CD4-positive, alpha-beta T cell treated with Interleukin-6 for 4 hours (primary cell): ENCODE data around the gene DNM3.

Experiments
- DNase-seq: peaks from one replicate; pipeline ENCODE4 v3.0.0-alpha.2; 2020; ENCODE audit warnings: mixed read lengths

DNM3 gene

DNA sequence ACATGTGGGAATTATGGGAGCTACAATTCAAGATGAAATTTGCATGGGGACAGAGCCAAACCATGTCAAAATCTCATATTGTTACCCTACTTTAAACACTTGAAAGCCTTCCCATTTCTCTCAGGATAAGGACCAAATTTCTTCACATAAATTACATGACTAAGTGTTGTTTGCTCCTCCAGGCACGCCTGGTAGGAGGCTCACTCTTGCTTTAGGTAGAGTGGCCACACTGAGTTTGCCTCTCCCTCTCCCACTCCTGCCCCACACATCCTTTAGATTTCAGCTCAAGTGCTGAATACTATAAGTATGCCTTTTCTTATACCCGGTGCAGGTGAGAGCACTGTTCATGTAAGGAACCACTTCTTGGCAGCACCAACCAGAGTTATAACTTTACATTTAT is 279.1 kb downstream of the DNM3 start:
- no peak for DNase-seq

DNA sequence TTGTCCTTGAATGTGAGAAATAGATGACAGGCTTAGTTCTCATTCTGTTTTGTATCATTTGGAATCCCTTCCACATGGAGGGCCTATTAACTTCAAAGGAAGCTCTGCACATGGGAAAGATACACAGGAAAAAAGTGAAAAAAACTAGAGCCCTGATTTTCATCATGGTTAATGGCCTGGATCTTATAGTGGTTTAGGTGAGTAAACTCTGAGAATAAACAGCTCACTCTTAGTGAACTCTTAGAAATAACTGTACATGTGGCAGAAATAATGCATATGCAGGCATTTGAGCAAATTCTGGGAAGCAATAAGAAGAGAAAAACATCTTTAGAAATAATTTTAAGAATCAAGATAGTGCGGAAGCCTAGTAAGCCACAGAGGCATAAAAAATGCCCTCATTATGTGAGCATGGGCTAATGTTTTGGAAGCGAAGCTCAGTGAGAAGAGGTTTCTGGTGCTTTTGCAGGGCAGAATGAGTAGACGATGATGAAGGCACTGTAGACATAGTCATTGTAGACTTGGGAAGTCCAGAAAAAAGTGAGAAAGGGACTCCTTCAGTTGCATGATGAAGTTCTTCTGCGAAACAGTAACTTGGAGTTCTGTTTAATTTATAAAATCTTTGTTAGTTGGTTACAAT is 279.9 kb downstream of the DNM3 start:
- no peak for DNase-seq

DNA sequence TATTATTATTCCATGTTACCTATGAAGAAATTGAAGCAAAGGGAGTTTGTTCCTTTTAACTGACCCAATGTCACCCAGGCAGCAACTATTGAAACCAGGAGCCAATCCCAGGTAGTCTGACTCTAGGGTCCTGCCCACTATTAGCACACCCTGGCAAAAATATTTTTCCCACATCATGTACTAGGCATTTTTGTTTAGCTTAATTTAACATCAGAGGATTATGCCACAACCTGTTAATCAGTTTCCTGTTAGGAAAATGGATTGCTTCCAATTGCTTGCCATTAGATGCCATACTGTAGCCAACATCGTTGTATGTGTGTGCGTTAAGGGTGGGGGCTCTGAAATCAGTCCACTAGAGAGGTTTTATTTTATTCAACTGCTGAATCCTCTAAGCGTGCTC is 281.1 kb downstream of the DNM3 start:
- DNase-seq = no peak

DNA sequence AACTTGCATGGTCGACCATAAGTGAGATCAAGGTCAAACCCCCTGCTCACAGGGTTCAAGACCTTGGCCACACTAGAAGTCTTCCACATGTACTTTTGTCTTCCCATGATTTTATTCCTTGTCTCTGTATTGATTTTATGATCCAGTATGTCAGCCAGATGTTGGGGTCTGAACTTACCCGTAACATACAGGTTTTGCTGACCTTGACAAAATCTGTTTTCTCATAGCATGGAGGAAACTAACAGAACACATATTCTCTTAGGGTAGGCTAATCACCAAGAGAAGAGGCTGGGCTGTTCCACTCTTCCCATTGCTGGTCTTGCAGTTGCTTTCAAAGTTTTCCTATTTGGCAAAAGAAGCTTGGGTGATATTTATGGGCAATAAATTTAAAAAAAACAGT is 284.0 kb downstream of the DNM3 start:
- no peak for DNase-seq

DNA sequence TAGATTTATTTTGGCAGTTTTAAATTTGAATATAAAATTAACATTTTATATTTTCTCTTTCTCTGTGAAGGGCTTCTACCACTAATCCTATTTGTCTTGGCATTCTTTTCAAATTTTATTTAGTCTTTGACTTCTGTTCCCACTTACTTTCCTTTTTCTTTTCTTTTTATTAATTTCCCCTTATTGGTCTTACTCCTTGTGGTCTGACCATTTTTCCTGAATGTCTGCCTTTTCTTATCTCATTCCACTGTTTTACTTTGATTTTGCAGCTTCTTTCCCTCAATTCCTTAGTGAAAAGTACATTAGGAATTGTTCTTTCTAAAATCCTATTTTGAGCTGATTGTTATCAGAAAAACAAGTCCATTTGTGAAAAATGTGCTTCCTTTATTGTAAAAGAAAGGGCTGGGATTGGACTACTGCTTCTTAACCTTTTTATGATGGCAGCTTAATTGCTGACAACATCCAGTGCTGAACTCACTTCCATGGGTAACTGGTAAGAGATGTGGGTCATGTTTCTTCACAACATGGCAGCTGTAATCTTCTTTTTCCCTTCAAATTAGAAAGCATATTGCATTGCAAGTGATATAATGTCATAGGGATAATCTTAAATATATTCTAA is 284.6 kb downstream of the DNM3 start:
- no peak for DNase-seq

DNA sequence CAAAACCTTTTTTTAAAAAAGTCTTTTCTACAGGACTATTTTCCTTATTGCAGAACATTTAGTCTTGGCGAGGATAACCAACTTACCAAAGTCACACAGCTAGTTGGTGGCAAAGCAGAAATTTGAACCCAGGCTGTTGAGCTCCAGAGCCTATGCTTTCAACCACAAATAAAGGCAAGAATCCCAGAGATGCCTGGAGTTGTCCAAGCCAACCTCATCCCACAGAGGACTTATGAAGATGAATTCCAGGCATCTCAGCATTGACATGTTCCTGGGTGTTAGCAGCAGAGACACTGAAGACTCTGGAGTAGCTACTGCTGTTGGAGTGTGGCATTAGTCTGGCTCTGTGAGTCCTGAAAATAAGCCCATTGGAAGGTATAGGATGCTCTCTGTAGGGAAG is 291.5 kb downstream of the DNM3 start:
- DNase-seq = no peak

DNA sequence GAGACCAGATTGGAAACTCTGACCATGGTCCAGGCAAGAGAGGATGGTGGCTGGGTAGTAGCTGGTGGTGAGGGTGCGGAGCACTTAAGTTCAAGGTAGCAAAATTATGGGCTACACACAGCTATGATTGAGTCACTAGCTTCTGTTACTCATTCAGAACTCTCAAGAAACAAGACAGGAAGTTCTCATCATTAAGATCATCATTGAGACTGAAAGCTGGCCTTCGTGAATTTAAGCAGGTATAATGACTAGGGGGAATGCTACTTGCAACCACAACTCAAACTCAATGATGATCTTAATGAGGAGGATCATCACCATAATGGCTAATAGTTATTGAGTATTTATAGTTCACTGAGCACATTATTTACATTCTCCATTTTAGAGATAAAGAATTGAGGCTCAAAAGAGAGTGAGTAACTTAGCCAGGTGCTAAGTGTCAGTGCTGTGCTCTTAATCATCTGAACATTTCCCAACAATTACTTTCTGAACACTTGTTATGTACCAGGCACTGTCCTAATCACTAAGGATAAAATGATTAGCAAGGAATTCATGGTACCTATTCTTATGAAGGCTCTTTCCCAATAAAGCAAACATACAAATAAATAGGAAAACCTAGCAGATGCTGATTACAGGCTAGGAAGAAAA is 292.9 kb downstream of the DNM3 start:
- no peak for DNase-seq

DNA sequence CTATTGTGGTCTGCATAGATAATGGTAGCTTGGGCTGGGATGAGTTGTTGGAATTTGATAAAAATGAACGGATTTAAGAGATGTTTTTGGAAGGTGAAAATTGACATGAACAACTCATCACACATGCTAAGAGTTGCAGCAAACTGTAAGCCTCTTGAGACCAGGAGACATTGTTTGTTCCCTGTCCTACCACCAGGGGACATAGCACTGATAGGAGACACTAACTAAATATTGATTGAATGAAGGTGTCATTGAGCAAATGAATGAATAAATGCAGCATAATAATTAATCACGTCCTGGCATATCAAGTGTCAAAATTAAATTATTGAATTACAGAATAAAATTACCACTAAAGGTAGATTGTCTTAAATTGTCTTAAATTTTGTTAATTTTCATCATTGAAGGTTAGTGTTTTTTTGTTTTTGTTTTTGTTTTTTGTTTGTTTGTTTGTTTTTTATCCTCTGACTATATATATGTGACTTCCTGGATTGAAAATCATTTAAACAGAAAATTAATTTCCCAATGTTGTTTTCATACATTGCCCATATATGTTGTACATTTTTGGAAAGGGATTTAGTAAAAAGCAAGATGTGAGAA is 293.9 kb downstream of the DNM3 start:
- DNase-seq = peak; percentile 46

DNA sequence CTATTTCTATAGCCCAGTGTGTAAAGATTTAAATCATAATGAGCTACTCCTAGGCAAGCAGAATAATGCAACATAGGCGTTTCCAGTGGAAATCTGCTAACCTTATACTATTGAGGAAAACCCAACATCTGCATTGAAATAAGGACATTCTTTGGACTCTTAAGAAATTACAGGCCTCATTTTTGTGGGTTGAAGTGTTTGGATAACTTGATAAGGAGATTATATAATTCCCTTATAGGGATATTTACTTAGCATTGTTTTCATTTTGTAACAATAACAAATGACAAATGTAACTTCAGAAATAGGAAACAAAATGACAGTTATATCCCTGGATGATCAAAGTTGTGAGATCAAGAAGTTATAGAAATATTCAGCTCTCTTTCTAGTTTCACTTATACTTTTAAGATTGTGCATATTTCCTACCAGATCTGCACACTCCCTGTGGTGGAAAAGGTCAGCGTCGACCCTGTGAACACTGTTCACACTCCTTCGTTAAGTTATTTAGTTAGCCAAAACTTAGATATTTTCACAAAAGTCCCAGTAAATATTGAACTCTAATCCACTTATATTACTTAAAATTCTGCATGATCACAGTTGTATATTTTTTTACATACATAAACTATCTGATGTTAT is 294.8 kb downstream of the DNM3 start:
- DNase-seq = no peak

DNA sequence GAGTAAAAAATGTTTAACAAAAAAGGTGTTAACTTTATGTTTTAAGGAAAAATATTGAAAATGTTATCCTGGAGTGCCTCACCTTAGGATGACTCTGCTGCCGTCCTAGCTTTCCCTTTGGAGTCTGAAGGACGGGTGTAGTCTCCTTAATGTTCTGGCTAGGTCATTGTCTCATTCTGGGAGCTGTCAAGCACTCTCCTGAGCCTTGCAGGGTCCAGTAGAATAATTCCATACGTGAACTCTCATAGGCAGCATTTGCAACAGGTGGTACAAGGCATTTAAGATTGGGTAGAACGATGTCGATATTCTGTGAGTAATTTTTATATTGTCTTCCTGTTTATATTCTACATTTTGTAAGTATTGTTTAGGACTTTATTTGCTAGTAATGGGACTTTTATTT is 295.6 kb downstream of the DNM3 start:
- DNase-seq = no peak

DNA sequence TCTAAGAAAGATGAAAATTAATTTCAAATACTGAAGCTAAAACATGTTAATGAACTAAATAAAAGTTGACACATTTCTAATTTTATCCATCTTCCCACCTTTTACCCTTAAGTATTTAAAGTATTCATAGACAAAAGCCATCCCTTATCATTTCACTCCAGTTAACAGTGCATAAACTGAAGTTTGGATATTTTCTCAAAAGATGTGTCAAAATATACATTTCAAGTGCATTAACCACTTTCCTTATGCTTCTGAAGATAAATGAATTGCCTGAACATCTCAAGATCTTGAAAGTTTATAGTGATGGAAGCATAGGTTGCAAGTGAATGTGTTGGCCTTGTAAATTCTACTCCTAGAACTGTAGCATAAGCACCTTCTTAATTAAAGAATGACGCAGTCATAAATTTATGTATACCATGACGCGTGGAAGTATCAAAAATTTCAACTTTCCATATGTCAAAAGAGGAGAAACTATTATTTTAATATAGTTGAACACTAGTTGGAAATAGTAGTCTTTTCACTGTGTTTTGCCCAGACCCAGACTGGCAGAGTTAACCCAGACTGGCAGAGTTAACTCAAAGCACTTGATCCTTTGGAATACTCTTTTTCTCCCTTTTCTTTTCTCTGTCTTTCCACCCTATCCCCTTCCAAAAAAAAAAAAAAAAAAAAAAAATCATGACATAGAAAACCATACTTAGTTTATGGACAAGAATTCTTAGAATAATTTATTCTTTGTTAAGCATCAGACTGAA is 296.6 kb downstream of the DNM3 start:
- no peak for DNase-seq

DNA sequence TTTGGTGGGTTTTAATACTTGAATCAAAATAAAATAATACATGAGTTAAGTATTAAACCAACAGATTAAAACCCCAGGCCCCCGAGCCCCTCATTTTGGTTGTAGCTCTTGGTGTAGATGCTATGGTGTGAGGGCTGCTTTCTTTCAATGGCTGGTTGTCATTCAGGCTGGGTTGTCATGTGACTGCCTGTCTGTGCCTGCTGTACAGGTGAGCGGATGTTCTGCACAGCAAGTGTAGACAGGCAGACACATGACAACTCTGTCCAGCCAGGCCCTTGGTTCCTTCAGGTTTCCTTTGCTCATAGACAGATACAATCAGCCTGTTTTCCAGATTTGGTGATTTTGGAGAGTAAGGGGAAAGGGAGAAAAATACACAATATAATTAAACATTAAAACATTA is 297.3 kb downstream of the DNM3 start:
- DNase-seq = no peak

DNA sequence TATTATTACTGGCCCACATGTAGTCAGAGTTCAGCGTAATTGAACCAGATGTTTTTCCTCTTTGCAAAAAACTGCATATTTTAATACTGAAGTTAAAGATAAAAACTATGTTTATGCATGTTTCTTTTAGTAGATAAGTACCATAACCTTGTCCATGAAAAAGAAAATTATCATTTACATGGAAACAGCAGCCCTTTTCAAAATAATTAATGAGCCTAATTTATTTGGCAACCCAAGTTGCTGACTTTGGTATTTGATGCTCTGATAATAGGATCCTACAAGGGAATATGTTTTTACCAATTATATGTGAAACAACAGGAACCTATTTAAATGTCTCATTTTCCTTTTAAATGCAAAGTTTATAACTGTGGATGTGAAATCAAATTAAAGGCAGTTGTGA is 297.9 kb downstream of the DNM3 start:
- no peak for DNase-seq

DNA sequence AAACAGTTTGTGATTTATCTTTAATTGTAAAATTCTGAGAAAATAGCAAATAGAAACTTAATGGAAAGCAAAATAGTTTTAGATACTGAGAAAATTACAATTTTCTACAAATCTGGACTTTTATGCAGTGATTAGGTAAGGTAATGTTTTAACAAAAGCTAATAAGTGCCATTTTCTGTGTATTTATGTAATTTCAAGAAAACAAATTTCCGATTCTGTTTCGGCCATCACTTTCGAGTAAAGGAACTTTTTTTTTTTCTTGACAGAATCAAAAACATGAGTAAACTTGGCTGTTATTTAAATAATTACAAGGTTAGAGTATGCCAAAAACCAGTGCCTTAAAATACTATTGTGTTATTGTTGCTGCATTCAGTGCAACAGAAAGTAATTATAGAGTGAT is 298.8 kb downstream of the DNM3 start:
- no peak for DNase-seq

DNA sequence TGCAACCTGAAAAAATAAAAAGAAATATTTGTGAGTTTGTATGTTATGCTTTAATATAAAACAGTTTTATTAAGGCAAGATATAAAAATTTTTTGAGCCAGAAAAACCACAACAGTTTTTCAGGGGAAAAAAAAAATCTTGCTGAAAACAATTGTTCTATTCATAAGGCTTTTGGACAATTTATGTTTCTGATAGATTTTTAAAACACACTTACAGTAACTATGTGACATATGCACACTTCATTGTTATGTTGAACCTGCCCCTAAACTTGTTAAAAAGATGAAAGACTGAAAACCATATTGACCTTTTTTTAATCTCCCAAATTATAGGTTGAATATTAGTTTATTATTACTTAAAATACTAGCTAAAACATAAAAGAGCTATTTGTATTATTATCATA is 299.3 kb downstream of the DNM3 start:
- no peak for DNase-seq

DNA sequence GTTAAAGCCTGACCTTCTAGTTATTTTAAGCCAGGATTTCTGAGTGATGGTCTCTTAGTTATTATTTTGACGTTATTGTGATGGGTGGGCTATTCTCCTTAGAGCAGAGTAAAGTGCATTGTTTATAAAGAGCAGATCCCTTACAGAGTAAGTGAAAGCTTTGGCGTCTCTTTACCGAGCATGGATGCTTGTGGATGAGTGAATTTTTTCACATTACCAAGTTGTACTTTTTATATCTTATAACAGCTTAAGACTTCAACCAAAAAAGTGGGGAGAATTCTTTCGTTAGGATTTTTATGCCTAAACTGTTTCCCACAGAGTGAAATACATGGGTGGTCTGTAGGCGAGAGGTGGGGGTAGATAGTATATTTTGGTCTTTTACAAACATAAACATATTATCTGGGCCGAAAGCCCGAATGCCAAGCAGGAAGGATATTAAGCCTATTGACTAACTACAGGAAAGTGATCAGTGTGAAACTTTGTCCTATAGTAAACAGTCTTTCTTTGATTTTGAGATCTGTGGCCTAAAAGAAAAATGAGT is 300.1 kb downstream of the DNM3 start:
- no peak for DNase-seq

DNA sequence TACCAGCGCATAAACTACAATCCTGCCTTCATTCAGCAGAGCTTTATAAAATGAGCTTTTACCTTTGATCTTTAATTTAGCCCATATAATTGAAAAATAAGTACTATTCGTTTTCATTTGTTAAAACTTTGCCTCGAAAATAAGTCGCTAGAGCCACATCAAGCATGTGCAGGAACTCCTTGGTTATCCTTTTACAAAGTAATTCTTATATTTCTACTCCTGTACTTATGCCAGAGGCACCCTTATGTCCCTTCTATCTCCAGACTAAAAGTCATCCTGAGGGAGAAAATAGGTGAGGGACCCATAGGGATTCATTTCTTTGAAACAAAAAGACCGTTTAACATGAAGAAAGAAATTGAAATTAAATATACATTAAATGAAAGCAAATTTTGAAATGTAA is 301.0 kb downstream of the DNM3 start:
- DNase-seq = no peak

DNA sequence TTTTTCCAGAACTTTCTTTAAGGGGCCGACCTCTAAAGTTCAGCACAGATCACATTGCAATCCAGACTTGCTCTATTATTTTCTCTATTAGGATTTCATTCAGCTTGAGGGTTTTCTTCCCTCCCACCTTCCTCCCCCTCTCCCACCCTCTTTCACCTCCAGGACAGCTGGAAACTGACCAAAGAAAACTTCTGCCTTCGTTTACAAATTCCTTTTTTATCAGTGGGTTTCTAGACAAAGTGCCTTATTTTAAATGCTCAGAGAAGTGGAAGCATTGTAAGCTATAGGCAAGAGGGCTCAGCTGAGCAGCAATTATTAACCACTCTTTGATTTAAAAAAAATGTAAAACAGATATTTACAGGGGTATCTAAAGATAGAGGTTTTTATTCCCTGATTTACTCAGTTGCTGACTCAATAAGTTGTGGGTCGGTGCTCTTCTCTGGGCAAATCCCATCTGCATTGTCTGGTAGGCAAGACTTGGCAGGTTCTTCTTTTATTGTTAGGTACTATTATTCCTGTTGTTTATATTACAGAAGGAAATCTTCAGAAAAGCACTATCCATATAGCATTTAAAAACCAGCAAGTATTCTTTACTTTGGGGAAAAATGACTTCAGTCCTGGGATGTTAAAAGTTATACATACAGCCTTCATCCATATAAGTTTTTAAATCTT is 302.2 kb downstream of the DNM3 start:
- DNase-seq = no peak

DNA sequence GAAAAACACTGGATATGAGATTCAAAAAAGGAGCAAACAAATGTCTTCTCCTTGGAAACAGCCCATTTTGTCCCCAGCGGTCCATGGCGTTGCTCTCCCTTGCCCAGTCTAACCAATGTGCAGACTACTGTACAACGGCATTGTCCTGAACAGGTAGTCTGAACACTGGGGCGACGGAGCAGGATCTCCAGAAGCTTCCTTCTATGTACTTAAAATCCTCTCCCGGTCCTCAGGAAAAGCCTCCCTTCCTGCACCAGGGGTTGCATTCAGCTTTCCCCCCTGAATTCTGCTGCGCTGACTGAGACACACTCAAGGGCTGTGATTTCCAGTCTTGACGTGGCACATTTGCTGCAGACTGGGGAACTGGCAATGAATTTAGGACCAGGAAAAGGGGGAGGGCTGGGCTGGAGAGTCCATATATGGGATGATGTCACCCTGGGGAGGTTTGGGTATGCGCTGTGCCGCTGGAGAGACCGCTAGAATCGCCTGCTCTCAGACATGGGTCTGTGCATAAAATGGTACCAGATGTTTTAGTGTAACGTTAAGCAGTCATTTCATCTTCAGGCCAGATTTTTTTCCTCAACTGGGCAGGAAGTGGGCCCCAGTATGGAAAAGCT is 303.3 kb downstream of the DNM3 start:
- DNase-seq = no peak

DNA sequence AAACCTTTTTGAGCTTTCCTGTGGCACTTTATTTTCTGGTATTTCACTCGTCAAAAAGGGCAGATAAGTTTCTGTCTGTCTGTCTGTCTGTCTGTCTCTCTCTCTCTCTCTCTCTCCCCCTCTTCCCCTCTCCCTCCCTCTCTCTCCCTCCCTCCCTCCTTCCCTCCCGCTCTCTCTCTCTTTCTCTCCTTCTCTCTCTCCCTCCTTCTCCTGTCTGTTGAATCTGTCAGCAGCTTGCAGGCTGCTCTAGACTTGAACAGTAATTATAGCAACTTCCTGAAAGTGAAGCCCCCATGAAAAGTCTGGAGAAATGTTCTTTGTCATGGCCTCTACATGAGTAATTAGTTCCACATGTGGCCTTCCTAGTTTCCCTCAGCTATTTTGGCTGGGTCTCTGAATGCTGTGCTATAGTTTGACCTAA is 303.9 kb downstream of the DNM3 start:
- DNase-seq = no peak

DNA sequence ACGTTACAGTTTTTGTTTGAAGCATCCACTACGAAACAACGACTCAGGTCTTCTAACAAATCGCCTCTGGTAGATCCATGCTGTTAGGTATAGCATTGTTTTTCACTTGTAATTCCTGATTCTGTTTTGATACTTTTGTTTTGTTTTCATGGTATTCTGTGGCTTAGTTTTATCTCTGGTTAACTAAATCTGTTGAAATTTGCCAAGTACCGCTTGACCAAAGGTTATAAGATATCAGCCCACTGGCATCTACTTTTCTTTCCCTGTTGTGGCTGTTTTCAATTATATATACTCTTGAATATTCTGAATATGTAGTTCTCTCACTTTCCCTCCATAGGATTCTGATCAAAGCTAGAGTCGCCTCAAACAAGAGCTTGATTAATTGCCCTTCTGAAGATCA is 304.4 kb downstream of the DNM3 start:
- no peak for DNase-seq
